Activated CD4-positive, alpha-beta T cell treated with anti-CD3 and anti-CD28 coated beads, Interleukin-2, amount 10 ng/mL, durations not matched to agents 7 days and 5 days (primary cell): ENCODE data around the gene SH3BGRL3. TPM values are rescaled to one million over a fixed set of nuclear protein-coding genes. Genes with fewer than 3 reads are reported as not detected.
A peak's percentile ranks its signal among the peaks of the same experiment; 100 is the strongest.

Source experiments
- CTCF ChIA-PET: fragments of 350-600 bp; sonication (Branson Sonifier 250); formaldehyde crosslinking; loops from one replicate; lab custom pipeline; 2021; ENCODE audit warnings: antibody characterized with exemption; lab: Charles Lee
- POLR2A ChIA-PET: fragments of 350-600 bp; sonication (Branson Sonifier 250); formaldehyde crosslinking; loops from one replicate; lab custom pipeline; 2021; ENCODE audit warnings: antibody characterized with exemption; lab: Charles Lee
- DNase-seq: peaks from one replicate; pipeline ENCODE4 v3.0.0-alpha.2; 2020
- H3K27ac Mint-ChIP-seq: one replicate; pipeline ENCODE4 v1.8.0; 2021; ENCODE audit warnings: mild to moderate bottlenecking, moderate library complexity, mixed read lengths
- H3K27me3 Mint-ChIP-seq: one replicate; pipeline ENCODE4 v1.8.0; 2021; ENCODE audit warnings: mixed read lengths
- H3K36me3 Mint-ChIP-seq: one replicate; pipeline ENCODE4 v1.8.0; 2021; ENCODE audit warnings: low read depth, mixed read lengths
- H3K4me1 Mint-ChIP-seq: one replicate; pipeline ENCODE4 v1.8.0; 2021; ENCODE audit warnings: mixed read lengths
- H3K4me3 Mint-ChIP-seq: one replicate; pipeline ENCODE4 v1.8.0; 2021; ENCODE audit warnings: mild to moderate bottlenecking, moderate library complexity, mixed read lengths
- H3K9me3 Mint-ChIP-seq: one replicate; pipeline ENCODE4 v1.8.0; 2021; ENCODE audit warnings: mixed read lengths
- total RNA-seq, 2 experiments: library from RNA; stranded (reverse); gene quantifications; one replicate each; pipeline ENCODE4 v1.2.3, GENCODE V29; 2021

SH3BGRL3 gene
- total RNA-seq, 2 experiments from 2014 or later, result 606 to 707 TPM

- Mint-ChIP-seq H3K4me1 (peaks cover 37% of the 10 kb centered on the region), H3K27ac (no peak overlapping the region), H3K27me3 (no peaks in the 10 kb centered on the region), H3K9me3 (no peaks in the 10 kb centered on the region), H3K4me3 (no peak overlapping the region), H3K36me3 (peaks cover 31% of the 10 kb centered on the region)
- ChIA-PET POLR2A (no interaction called here), CTCF (interaction anchor here (1.0 to 21.4 kb wide), 3 partner anchors 8 to 29 kb away, joined by 3 to 442 read pairs (median 5); partner anchors contain the start of gene CD52)
- DNase-seq, result no peak
These were observed 14.1 kb downstream of the SH3BGRL3 start for GRCh38 chr1:26293911-26294463.

- no peaks in the 10 kb centered on the region for H3K9me3 Mint-ChIP-seq
- H3K27ac Mint-ChIP-seq, result peak overlapping the region; percentile 80
- peaks cover 32% of the 10 kb centered on the region for H3K4me1 Mint-ChIP-seq
- CTCF ChIA-PET, result interaction anchor here (7.0 kb wide), 1 partner anchor 8 kb away, joined by 65 read pairs; no protein-coding TSS in a partner anchor
- POLR2A ChIA-PET, result no interaction called here
- no peaks in the 10 kb centered on the region for H3K27me3 Mint-ChIP-seq
- H3K36me3 Mint-ChIP-seq, result peaks cover 25% of the 10 kb centered on the region
- H3K4me3 Mint-ChIP-seq, result no peak overlapping the region
- no peak for DNase-seq
These were observed 15.6 kb downstream of the SH3BGRL3 start for GRCh38 chr1:26295194-26296138.

- Mint-ChIP-seq H3K36me3 (peaks cover 23% of the 10 kb centered on the region), H3K27me3 (no peaks in the 10 kb centered on the region), H3K27ac (peak overlapping the region; percentile 69), H3K4me1 (peaks cover 27% of the 10 kb centered on the region), H3K9me3 (no peaks in the 10 kb centered on the region), H3K4me3 (no peak overlapping the region)
- ChIA-PET CTCF (interaction anchor here (0.6 to 7.0 kb wide), 4 partner anchors 9 to 1616 kb away, joined by 4 to 65 read pairs (median 4); no protein-coding TSS in a partner anchor), POLR2A (no interaction called here)
- DNase-seq, result no peak
These were observed 16.6 kb downstream of the SH3BGRL3 start for GRCh38 chr1:26296340-26297056.

GRCh38 chr1:26297057-26297790 is 17.3 kb downstream of the SH3BGRL3 start:
- Mint-ChIP-seq H3K4me1 (peaks cover 20% of the 10 kb centered on the region), H3K36me3 (peaks cover 18% of the 10 kb centered on the region), H3K9me3 (no peaks in the 10 kb centered on the region), H3K27ac (no peak overlapping the region), H3K27me3 (no peaks in the 10 kb centered on the region), H3K4me3 (no peak overlapping the region)
- ChIA-PET POLR2A (no interaction called here), CTCF (interaction anchor here (0.6 to 7.0 kb wide), 5 partner anchors 10 to 173 kb away, joined by 3 to 65 read pairs (median 4); partner anchors contain the start of gene ZNF593)
- DNase-seq, result no peak

- Mint-ChIP-seq H3K27me3 (no peaks in the 10 kb centered on the region), H3K9me3 (no peaks in the 10 kb centered on the region), H3K4me1 (peaks cover 20% of the 10 kb centered on the region), H3K36me3 (peaks cover 18% of the 10 kb centered on the region), H3K27ac (no peak overlapping the region), H3K4me3 (no peak overlapping the region)
- POLR2A ChIA-PET, result no interaction called here
- CTCF ChIA-PET, result interaction anchor here (0.6 to 7.0 kb wide), 5 partner anchors 10 to 172 kb away, joined by 3 to 65 read pairs (median 4); partner anchors contain the start of gene ZNF593
- DNase-seq, result no peak
These were observed 17.9 kb downstream of the SH3BGRL3 start for GRCh38 chr1:26297791-26298124.

- Mint-ChIP-seq H3K36me3 (peaks cover 5% of the 10 kb centered on the region), H3K27ac (peak overlapping the region; percentile 79), H3K9me3 (no peaks in the 10 kb centered on the region), H3K27me3 (no peaks in the 10 kb centered on the region), H3K4me1 (peaks cover 34% of the 10 kb centered on the region), H3K4me3 (no peak overlapping the region)
- CTCF ChIA-PET, result interaction anchor here (0.9 to 7.0 kb wide), 5 partner anchors 13 to 116 kb away, joined by 3 to 65 read pairs (median 4); partner anchors contain the start of gene CD52
- DNase-seq, result no peak
- POLR2A ChIA-PET, result no interaction called here
These were observed 20.8 kb downstream of the SH3BGRL3 start for GRCh38 chr1:26300578-26301275.

GRCh38 chr1:26302733-26303405 is 23.0 kb downstream of the SH3BGRL3 start:
- DNase-seq, result no peak
- H3K4me3 Mint-ChIP-seq, result no peak overlapping the region
- H3K9me3 Mint-ChIP-seq, result no peaks in the 10 kb centered on the region
- ChIA-PET POLR2A (no interaction called here), CTCF (interaction anchor here (1.0 to 1.6 kb wide), 3 partner anchors 15 to 19 kb away, joined by 4 to 7 read pairs (median 6); no protein-coding TSS in a partner anchor)
- peak overlapping the region; percentile 13 for H3K27ac Mint-ChIP-seq
- H3K4me1 Mint-ChIP-seq, result peaks cover 50% of the 10 kb centered on the region
- H3K36me3 Mint-ChIP-seq, result peaks cover 2% of the 10 kb centered on the region
- H3K27me3 Mint-ChIP-seq, result no peaks in the 10 kb centered on the region

- Mint-ChIP-seq H3K27me3 (no peaks in the 10 kb centered on the region), H3K4me3 (peak overlapping the region; percentile 99), H3K4me1 (peaks cover 50% of the 10 kb centered on the region), H3K27ac (peak overlapping the region; percentile 89), H3K36me3 (peaks cover 2% of the 10 kb centered on the region), H3K9me3 (no peaks in the 10 kb centered on the region)
- POLR2A ChIA-PET, result interaction anchor here (3.2 kb wide), 1 partner anchor 17 kb away, joined by 9 read pairs; no protein-coding TSS in a partner anchor
- no peak for DNase-seq
- CTCF ChIA-PET, result interaction anchor here (1.5 to 6.8 kb wide), 3 partner anchors 9 to 19 kb away, joined by 6 to 81 read pairs (median 78); partner anchors contain the start of gene CD52
These were observed 25.9 kb downstream of the SH3BGRL3 start for GRCh38 chr1:26305667-26306289.

GRCh38 chr1:26306290-26307229 is 26.7 kb downstream of the SH3BGRL3 start, which contains the start of gene UBXN11:
TSS of gene UBXN11 (minus strand) at chr1:26306636. CDS start at chr1:26302883, 3,753 bp downstream.
- Mint-ChIP-seq H3K4me1 (peaks cover 48% of the 10 kb centered on the region), H3K4me3 (peak within 1 kb of the TSS; percentile 99), H3K9me3 (no peaks in the 10 kb centered on the region), H3K27ac (peak within 1 kb of the TSS; percentile 93), H3K27me3 (no peaks in the 10 kb centered on the region), H3K36me3 (peaks cover 2% of the 10 kb centered on the region)
- CTCF ChIA-PET, result interaction anchor here (0.6 to 6.8 kb wide), 8 partner anchors 9 to 764 kb away, joined by 3 to 81 read pairs (median 4); partner anchors contain the start of genes CD52 and SH3BGRL3
- peak; percentile 97 for DNase-seq
- POLR2A ChIA-PET, result interaction anchor here (3.2 kb wide), 1 partner anchor 18 kb away, joined by 9 read pairs; no protein-coding TSS in a partner anchor
